22Rv1 (cell line): ENCODE data around the gene ATP5MK.

Source experiments
- ZFX ChIP-seq: fragments of 450-650 bp; IDR thresholded peaks from 2 replicates; pipeline ENCODE4 v1.6.1; 2017; ENCODE audit warnings: antibody characterized with exemption, borderline replicate concordance
- TF ChIP-seq, protein P1 (sequence below): fragments of 450-650 bp; IDR thresholded peaks from 2 replicates; pipeline ENCODE4 v1.5.1; 2017; ENCODE audit warnings: mild to moderate bottlenecking

DNA sequence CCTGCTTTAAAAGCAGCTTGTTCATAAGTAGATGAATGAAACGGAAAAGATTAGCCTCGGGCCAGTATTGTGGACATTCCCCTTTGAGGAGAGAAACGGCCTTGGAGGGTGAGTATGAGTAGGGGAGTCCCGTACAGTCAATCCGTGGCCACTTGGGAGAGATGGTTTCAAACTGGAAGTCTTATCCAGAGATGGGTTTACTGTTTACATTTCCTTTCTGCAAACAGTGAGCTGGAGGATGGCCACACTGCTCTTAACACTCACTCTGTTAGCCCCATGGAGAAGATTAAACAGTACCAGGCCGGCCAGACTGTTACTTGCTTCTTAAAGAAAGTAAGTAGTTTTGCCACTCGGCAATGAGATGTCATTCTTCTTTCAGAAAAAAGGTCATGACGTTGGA is 35.6 kb upstream of the ATP5MK start:
- TF ChIP-seq, protein P1, sequence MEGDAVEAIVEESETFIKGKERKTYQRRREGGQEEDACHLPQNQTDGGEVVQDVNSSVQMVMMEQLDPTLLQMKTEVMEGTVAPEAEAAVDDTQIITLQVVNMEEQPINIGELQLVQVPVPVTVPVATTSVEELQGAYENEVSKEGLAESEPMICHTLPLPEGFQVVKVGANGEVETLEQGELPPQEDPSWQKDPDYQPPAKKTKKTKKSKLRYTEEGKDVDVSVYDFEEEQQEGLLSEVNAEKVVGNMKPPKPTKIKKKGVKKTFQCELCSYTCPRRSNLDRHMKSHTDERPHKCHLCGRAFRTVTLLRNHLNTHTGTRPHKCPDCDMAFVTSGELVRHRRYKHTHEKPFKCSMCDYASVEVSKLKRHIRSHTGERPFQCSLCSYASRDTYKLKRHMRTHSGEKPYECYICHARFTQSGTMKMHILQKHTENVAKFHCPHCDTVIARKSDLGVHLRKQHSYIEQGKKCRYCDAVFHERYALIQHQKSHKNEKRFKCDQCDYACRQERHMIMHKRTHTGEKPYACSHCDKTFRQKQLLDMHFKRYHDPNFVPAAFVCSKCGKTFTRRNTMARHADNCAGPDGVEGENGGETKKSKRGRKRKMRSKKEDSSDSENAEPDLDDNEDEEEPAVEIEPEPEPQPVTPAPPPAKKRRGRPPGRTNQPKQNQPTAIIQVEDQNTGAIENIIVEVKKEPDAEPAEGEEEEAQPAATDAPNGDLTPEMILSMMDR: no peak
- TF ChIP-seq ZFX: no peak
